Ishikawa (cell line): ENCODE results near the gene FTO.

Experiments
- CEBPB ChIP-seq: IDR thresholded peaks from 2 replicates; pipeline ENCODE4 v1.6.1; 2012
- CREB1 ChIP-seq: IDR thresholded peaks from 2 replicates; pipeline ENCODE4 v1.6.1; 2012; ENCODE audit warnings: low read depth
- EGR1 ChIP-seq: IDR thresholded peaks from 2 replicates; pipeline ENCODE4 v1.6.1; 2012
- EP300 ChIP-seq: IDR thresholded peaks from 2 replicates; pipeline ENCODE4 v1.6.1; 2012; ENCODE audit warnings: borderline replicate concordance
- FOXM1 ChIP-seq: IDR thresholded peaks from 2 replicates; pipeline ENCODE4 v1.6.1; 2012; ENCODE audit warnings: low read depth, borderline replicate concordance
- MAX ChIP-seq: IDR thresholded peaks from 2 replicates; pipeline ENCODE4 v1.6.1; 2012
- NFIC ChIP-seq: IDR thresholded peaks from 2 replicates; pipeline ENCODE4 v1.6.1; 2012
- RAD21 ChIP-seq: IDR thresholded peaks from 2 replicates; pipeline ENCODE4 v1.6.1; 2012; ENCODE audit warnings: low read depth
- REST ChIP-seq: IDR thresholded peaks from 2 replicates; pipeline ENCODE4 v1.6.1; 2012; ENCODE audit warnings: low read depth, mild to moderate bottlenecking
- TAF1 ChIP-seq: IDR thresholded peaks from 2 replicates; pipeline ENCODE4 v1.6.1; 2012; ENCODE audit warnings: low read depth, mild to moderate bottlenecking
- TCF12 ChIP-seq: IDR thresholded peaks from 2 replicates; pipeline ENCODE4 v1.6.1; 2012; ENCODE audit warnings: low read depth
- TEAD4 ChIP-seq: IDR thresholded peaks from 2 replicates; pipeline ENCODE4 v1.6.1; 2012
- USF1 ChIP-seq: IDR thresholded peaks from 2 replicates; pipeline ENCODE4 v1.6.1; 2012
- YY1 ChIP-seq: IDR thresholded peaks from 2 replicates; pipeline ENCODE4 v1.6.1; 2012; ENCODE audit warnings: low read depth
- ZBTB7A ChIP-seq: IDR thresholded peaks from 2 replicates; pipeline ENCODE4 v1.6.1; 2012; ENCODE audit warnings: low read depth

FTO gene

GRCh38 chr16:54027995-54028394, 324.0 kb downstream of the FTO start:
- no peak for TF ChIP-seq TCF12

- TF ChIP-seq USF1: no peak
- no peak for TF ChIP-seq YY1
- TF ChIP-seq REST: no peak
- TF ChIP-seq TCF12: no peak
- TF ChIP-seq CREB1: no peak
- TF ChIP-seq FOXM1: no peak
- TF ChIP-seq ZBTB7A: no peak
- TF ChIP-seq EP300: no peak
- TF ChIP-seq RAD21: no peak
- TF ChIP-seq EGR1: no peak
- no peak for TF ChIP-seq CEBPB
- no peak for TF ChIP-seq MAX
Measured at GRCh38 chr16:54030451-54030850, 326.5 kb downstream of the FTO start.

- no peak for TF ChIP-seq NFIC
- TF ChIP-seq USF1: no peak
- no peak for TF ChIP-seq FOXM1
- TF ChIP-seq REST: no peak
- no peak for TF ChIP-seq TCF12
- no peak for TF ChIP-seq TAF1
- no peak for TF ChIP-seq TEAD4
Measured at GRCh38 chr16:54031107-54031760, 327.3 kb downstream of the FTO start.

- TF ChIP-seq TEAD4 (no peak), TCF12 (no peak), NFIC (no peak), ZBTB7A (no peak)
Measured at GRCh38 chr16:54033747-54034146, 329.8 kb downstream of the FTO start.

- no peak for TF ChIP-seq EGR1
- TF ChIP-seq CREB1: no peak
- TF ChIP-seq ZBTB7A: no peak
- no peak for TF ChIP-seq USF1
- no peak for TF ChIP-seq TAF1
- no peak for TF ChIP-seq CEBPB
- TF ChIP-seq RAD21: no peak
- no peak for TF ChIP-seq YY1
- no peak for TF ChIP-seq NFIC
- no peak for TF ChIP-seq MAX
- TF ChIP-seq FOXM1: no peak
- no peak for TF ChIP-seq EP300
Measured at GRCh38 chr16:54034684-54035083, 330.7 kb downstream of the FTO start.

GRCh38 chr16:54040480-54040879, 336.5 kb downstream of the FTO start:
- no peak for TF ChIP-seq USF1
- TF ChIP-seq RAD21: no peak
- no peak for TF ChIP-seq EGR1
- TF ChIP-seq CEBPB: no peak
- no peak for TF ChIP-seq CREB1
- TF ChIP-seq EP300: no peak
- no peak for TF ChIP-seq REST
- TF ChIP-seq TAF1: no peak
- no peak for TF ChIP-seq TEAD4
- no peak for TF ChIP-seq TCF12
- no peak for TF ChIP-seq MAX
- TF ChIP-seq FOXM1: no peak
- TF ChIP-seq ZBTB7A: no peak
- no peak for TF ChIP-seq NFIC
- TF ChIP-seq YY1: no peak
